GM21528 (cell line): ENCODE data around the gene CTNNA3.

Source experiments
- ATAC-seq: cut with Tn5 transposase; IDR thresholded peaks from one replicate; pipeline ENCODE4 v1.9.1; 2021; ENCODE audit warnings: mild to moderate bottlenecking, moderate library complexity; ENCODE audit not compliant: unreplicated experiment, low FRiP score

Gene CTNNA3

DNA sequence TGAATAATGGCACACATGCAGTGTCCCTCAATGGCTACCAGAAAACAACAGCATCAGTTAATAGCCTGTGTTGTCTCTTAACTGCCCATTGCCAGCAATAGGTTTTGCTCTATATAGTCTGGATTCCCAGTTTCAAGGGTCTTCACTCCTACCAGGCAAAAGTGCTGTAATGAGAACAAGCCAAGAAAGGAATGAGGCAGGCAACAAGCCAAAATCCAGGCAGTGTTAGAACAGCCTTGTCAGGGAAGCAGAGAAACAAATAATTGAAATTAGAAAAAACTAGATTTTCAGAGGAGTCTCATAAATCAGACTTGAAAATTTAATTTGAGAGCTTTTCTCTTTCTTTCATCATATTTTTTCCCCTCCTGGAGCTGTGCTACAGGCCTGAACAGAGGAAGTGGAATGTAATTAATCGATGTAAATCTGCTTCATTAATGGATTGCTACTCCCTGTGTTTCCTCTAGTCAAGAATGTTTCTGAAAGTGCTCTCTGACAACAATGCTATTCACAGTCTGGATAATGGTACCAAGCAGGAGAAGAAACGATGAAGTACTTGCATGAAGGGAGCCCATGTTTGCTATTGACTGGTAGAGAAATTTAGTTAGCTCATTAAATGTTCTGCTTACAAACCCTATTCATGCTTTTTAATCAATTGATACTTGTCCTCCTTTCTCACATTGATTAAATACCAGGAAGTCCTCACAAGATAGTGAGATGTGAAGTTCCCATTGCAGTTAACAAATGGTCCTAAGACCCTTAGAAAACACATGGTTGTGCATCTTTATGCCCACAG is 972.2 kb downstream of the CTNNA3 start:
- ATAC-seq, result no peak

DNA sequence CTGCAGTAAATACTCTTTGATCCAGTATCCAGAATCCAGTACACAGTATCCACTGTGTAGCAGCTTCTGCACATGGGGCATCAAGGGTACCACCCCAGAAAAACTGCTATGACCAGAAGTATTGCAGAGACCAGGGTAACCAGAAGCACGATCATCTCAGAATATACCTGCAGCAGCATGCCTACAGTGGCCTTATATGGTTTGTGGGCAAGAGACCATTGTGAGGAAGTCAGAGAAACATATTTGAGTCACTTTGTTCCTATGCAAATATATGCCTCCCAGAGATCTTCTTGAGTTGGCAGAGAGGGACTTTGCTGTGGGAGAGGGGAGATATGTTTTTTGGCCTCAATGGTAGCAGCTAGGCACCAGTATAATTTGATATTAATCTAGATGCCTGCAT is 976.5 kb downstream of the CTNNA3 start:
- no peak for ATAC-seq

DNA sequence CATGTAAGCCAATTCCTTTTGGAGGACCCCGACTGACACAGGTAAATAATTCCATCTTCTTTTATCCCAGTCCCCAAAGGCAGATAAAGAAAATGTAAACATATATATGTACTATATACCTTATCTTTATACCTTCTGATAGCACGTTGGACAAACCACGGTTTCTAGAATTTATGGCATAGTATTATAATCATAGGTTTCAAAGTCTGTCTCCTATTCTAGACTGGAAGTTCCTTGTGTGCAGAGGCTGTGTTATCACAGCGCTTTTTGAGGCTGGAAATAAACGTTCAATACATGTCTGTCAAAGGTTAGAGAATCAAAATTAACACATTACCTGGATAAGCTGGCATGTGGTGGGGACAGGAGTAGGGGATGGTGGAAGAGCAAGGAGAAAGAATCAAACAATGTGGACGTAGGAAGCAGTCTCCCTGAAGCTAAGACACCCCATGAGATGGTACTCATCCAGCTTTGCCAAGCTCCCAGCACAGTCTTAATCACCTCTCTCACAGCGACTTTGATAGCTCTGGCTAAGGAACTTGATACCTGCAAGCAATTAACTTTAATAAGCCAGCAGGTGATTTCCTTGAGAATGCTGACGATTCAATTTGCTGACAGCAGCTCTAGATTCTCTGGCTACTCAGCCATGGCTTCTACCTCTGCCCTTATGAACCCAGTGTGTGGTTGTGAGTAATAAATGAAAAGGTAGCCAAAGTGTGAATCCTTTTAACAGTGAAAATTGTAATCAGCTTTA is 978.6 kb downstream of the CTNNA3 start:
- ATAC-seq, result no peak

DNA sequence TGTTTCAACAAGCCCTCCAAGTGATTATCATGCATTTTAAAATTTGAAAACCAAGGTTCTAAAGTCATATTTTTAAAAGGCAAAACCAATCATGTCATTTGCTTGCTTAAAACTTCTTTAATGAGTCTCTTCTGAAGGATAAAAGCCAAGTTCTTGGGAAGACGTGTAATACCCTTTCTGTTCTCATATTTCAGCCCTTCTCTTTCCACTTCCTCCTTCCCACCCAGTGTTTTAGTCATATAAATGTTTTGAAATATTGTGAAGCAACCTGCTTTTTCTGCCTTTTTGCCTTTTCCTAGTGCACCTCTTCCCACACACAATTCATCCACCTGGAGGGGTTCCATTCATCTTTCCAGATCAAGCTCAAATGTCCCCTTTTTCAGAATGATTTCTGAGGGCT is 981.3 kb downstream of the CTNNA3 start:
- no peak for ATAC-seq

DNA sequence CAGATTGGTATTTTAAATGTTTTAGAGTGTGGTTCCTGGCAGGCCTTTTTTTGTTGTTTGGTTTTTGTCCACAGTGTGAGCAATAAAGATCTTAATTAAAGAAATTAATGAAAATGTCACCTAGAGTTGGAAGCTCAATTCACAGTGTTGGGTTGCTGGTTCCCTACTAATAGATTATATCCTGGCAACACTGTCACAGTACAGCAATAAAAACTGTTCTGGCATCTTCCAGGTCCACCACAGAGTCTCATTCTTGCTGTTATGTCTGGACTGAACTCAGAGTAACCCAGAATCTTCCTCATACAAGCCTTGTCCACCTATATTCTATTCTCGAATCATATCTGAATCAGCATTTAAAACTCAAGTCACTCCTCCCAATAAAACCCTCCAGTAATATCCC is 982.6 kb downstream of the CTNNA3 start:
- ATAC-seq, result no peak

DNA sequence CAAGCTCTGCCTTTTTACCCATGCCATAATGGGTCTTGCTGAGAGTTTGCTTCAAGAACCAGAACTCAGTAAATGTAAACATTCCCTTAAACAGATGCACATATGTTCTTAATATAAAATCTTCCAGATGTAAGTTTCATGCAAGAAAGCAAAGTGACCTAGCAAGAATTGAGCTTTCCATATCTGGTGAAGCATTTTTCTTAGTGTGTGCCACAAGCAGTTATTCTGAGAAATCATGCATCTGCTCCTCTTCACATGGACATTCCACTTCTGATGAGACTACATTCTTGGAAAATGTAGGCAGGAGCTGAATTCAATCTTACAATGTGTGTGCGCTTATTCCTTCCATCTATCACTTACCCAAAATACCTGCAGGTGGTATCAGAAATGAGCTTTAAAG is 997.9 kb downstream of the CTNNA3 start:
- ATAC-seq, result no peak

DNA sequence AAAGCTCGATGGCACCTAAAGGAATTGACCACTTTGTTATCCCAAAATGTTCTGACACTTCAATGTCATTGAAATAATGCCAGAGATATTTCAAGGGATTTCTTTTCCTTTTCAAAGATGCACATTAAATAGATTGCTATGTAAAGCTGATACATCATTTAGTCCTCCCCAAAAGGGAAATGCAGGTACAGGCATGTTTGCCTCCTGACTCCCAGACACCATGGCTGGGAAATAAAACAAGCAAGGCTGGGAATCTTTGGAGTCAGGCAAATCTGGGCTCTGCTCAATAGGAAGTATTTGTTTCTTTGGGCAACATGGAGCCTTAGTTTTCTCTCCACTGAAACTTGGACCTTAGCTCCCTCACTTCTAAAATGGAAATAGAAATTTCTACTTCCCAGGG is 1000.9 kb downstream of the CTNNA3 start:
- no peak for ATAC-seq

DNA sequence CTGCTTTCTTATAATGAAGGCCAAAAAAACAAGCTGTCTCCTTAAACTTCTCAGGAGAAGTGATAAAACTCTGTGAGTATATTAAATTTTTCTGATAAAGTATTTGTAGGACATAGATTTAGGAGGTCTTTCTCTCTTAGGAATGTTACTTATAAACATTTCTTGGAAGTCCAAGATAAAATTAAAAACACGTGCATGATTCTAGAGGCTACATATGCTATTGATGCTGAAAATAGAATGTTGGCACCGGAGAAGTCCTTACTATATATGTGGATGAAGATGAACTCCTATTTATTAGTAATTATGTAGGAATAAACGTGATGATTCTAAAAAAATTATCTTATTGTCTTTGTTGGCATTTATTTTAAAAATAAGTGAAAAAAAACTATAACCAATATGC is 1011.4 kb downstream of the CTNNA3 start:
- no peak for ATAC-seq

DNA sequence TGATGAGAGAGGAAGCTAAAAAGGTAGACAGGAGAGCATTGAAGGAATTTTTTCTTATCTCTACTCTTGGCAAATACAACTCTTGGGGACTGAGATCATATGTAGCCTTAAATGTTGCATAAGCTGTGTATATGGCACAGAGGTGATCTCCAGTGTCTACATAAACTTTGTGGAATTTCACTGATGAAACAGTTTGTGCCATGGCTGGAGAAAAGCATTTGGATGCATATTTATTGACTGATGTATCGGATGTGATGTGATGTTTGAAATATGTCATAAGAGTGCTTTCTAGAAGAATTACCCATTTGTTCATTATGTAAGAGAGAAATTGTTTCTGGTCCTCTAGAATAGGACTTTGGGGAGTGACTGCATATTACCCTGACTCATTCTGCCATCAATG is 1015.1 kb downstream of the CTNNA3 start:
- ATAC-seq, result no peak

DNA sequence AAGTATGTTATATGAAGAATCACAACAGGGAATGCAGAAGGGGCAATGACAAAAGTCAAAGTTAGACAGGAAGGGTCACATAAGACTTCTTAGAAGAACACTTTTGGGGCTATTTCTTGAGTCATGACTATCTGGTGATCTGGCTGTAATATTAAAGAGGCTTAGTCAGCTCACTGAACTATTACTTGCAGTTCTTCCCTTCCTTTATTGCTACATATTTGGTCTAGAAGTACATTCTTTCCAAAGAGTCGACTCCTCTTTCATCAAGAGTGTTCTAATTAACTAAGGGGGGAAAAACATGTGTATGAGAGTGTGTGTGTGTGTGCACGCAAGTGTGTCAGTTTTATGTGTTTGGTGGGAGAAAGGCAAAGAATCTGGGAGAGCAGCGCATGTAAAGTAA is 1017.5 kb downstream of the CTNNA3 start:
- ATAC-seq, result no peak

DNA sequence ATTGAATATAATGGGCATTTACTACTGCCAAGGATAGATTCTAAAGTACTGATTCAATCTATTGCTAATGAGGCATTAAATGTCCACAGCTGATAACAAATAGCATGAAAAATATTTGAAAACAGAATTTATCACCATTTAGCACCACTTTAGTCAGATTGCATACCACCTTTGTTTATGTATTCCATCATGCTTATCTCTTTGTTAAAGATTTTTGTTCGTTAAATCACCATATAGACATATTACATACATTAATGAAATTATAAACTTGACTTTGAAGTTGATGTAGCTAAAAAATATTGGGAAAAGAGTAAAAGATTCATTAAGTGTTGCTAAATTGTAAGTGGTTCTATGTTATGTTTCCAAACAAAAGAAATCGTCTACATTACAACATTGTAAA is 1022.9 kb downstream of the CTNNA3 start:
- ATAC-seq, result no peak

DNA sequence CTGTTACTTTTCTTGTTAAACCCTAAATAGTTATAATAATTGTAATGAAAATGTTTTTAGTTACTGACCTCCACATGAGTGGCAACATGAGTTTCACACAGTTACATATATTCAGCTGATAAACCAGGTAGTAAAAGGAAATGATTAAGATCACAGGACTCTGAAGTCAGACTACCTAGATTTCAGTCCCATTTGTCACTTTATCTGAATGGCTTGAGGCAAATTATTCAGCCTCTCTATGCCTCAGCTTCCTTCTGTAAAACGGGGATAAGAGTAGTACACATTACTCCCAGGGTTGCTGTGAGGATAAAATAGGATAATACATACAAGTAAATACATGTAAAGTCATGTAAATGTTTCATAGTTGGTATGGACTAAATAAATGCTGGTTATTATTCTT is 1024.4 kb downstream of the CTNNA3 start:
- ATAC-seq, result no peak

DNA sequence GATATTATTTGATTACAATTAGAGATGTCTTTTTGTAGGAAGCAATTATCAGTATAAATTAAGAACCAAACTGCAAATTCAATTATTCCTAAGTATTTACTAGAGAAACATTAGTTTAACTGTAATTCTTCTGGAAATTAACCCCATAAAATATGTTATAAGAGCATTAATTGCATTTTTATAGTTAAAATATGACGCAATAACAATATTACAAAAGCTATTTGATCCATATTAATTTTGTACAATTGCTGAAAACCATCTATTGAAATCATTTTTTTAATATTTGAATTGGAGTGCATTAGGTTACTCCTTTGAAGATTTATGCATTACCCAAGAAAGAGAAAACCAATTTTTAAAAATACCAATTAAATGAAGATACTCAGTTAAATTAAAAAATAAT is 1024.9 kb downstream of the CTNNA3 start:
- ATAC-seq, result no peak

DNA sequence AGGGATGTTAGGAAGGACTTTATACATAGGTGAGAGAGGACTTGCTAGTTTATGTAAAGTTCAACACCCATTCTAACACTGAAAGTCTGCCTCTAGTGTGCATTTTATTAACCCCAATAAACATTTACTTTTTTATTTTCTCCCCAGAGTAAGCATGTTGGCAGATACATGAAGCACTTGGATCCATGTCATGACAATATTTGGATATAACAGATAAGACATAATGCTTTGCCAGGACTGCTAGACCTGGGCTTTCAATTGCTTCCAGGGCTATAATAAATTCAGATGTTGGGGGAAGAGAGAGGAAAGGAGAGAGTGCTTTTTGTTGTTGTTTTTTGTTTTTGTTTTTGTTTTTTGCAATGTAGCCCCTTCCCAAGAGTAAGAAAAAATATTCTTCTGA is 1039.5 kb downstream of the CTNNA3 start:
- no peak for ATAC-seq

DNA sequence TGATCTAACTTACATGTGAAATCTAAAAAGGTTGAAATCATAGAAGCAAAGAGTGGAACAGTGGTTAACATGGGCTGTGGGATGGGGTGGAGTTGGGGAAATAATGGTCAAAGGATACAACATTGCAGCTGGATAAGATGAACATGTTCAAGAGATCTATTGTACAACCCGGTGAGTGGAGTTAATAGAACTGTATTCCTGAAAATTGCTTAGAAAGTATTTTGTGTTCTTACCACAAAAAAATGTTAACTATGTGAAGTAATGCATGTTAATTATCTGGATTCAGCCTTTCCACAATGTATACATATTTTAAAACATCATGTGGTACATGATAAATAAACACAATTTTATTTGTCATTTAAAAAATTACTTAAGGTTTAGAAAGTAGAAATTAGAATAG is 1041.1 kb downstream of the CTNNA3 start:
- no peak for ATAC-seq

DNA sequence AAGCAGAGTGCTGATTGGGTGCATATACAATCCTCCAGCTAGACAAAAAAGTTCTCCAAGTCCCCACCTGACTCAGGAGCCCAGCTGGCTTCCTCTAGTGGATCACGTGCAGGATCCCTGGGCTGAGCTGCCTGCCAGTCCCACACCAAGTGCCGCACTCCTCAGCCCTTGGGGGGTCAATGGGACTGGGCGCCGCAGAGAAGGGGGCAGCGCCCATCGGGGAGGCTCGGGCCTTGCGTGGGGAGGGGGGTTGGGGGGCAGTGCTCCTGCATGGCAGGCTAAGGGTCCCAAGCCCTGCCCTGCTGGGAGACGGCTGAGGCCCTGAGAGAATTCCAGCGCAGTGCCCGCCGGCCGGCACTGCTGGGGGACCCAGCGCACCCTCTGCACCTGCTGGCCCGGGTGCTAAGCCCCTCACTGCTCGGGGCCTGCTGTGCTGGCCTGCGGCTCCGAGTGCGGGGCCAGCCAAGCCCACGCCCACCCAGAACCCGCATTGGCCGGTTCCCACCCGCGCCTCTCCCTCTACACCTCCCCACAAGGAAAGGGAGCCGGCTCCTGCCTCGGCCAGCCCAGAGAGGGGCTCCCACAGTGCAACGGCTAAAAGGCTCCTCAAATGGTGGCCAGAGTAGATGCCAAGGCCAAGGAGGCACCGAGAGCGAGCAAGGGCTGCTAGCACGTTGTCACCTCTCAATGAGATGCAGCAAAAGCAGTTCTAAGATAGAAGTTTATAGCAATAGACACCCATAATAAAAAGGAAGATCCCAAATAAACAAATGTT is 1044.5 kb downstream of the CTNNA3 start:
- no peak for ATAC-seq

DNA sequence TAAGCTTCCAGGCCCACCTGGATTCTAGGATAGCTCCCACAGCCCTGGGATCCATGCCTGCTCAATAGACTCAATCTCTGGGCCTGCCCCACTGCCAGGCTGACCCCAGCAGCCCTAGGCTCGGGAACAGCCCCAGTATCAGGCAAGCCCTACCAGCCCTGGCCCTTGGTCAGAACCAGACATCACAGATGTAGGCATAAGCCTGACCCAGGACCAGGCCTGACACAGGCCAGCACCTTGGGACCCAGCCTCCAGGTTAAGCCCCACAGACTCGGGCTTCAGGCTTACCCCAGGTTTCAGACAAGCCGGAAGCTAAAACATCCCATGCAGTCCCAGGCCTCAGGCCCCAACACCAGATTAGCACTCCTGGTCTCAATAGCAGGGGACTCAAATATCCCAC is 1046.4 kb downstream of the CTNNA3 start:
- no peak for ATAC-seq

DNA sequence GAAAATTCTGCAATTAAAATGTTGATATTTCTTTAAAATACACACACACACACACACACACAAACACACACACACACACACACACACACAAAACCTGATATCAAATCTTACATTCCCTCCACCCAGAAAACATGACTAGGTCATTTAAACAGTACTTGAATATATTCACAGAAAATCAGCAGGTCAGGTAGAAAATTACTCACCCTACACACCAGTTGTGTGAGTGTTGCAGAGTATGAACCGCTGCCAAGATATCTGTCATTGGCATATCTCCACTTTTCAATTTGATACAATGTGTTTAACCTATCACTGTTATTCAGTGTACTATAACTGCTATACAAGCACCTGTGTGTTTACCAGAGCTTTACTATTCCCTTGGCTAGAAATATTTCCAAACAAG is 1053.8 kb downstream of the CTNNA3 start:
- no peak for ATAC-seq

DNA sequence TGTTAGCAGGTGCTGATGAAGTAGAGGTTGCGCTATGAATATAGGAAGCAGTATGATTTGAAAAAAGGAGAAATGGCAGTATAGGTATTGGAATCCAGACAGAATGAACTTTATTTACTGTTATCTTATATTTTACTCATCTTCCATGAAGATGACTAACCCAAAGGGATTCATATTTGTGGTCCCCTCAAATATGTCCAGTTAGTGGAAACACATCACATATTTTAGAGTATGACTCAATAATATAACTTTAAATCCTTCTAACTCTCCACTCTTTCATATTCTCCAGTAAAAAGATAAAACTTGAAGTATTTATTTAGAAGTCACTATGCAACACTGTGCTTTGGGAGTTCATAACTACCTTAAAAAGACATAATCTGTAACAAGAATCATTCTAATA is 1056.6 kb downstream of the CTNNA3 start:
- no peak for ATAC-seq

DNA sequence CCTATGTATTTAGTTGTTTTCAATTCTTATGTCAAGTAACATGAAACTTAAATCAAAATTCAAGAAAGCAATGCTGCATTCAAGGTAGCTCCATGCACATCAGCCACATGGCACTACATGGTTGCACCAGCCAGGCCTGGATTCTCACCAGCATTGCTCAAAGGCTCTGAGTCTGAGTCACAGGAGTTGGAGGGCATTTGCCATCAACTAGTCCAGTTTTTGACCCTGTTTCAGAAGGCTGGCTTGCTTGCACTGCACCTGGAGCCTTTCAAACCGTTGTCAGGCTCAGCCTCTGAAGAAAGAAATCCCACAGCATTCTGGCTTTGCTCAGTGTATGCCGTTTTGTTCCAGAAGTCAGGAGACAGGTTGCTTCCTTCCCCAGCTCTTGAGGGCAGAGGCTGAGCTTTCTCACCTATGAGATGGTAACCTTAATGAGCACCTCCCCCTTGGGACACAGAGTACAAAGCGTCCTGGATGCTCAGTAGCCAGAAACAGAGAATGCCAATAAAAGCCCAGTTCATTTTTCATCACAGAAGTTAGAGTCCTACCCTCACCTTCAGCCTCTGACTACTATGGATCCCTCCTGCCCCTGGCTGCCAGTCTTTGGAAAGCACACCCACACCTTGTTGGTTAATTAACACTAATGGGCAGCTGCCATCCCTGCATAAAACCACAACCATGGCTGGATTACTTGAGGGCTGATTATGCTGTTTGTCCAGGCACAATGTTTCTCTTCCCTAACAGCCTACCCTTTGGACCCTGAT is 1058.5 kb downstream of the CTNNA3 start:
- ATAC-seq, result no peak

DNA sequence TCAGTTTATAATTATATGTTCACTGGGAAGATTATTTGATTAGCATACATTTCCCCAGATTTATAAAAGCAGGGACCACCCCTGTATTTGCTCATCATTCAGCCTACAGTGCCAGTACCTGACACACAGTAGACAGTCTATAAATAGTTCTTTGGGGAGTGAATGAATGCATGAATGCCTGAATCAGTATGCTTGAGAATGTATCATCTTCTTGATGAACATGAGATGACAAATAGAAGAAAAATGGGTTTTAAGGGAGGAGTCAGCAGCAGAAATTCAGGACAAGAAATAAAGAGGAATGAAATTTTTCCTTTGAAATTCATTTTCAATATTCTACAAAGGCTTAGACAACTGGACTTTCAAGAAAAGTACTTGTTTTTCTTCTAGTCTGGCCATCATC is 1066.0 kb downstream of the CTNNA3 start:
- ATAC-seq, result no peak
